ENCODE data around the gene SGCA.
A peak's percentile ranks its signal among the peaks of the same experiment; 100 is the strongest.

Gene SGCA

GRCh38 chr17:50166518-50167181, 845 bp downstream of the SGCA start:
- DNase-seq (ENCODE audit: low read depth, low spot score): no peak

GRCh38 chr17:50167371-50167770, 1.6 kb downstream of the SGCA start:
- no peak for DNase-seq (ENCODE audit: low read depth, low spot score)

- no peak for DNase-seq (ENCODE audit: low read depth, low spot score)
Measured at GRCh38 chr17:50168319-50168718, 2.5 kb downstream of the SGCA start.

- DNase-seq (ENCODE audit: low read depth, low spot score): no peak
Measured at GRCh38 chr17:50169121-50169764, 3.4 kb downstream of the SGCA start.

- no peak for DNase-seq (ENCODE audit: low read depth, low spot score)
Measured at GRCh38 chr17:50169881-50170459, 4.2 kb downstream of the SGCA start.

GRCh38 chr17:50170662-50171370, 5.0 kb downstream of the SGCA start:
- DNase-seq (ENCODE audit: low read depth, low spot score): no peak

- DNase-seq (ENCODE audit: low read depth, low spot score): no peak
Measured at GRCh38 chr17:50171371-50172071, 5.7 kb downstream of the SGCA start.

GRCh38 chr17:50172130-50172529, 6.3 kb downstream of the SGCA start:
- DNase-seq (ENCODE audit: low read depth, low spot score): no peak

- DNase-seq (ENCODE audit: low read depth, low spot score): no peak
Measured at GRCh38 chr17:50172936-50173334, 7.1 kb downstream of the SGCA start.

- no peak for DNase-seq (ENCODE audit: low read depth, low spot score)
Measured at GRCh38 chr17:50173335-50173941, 7.6 kb downstream of the SGCA start.

GRCh38 chr17:50174444-50174843, 8.6 kb downstream of the SGCA start:
- DNase-seq (ENCODE audit: low read depth, low spot score): no peak

GRCh38 chr17:50175035-50175807, 9.4 kb downstream of the SGCA start:
- no peak for DNase-seq (ENCODE audit: low read depth, low spot score)

GRCh38 chr17:50176559-50177357, 11.0 kb downstream of the SGCA start:
- no peak for DNase-seq (ENCODE audit: low read depth, low spot score)

- no peak for DNase-seq (ENCODE audit: low read depth, low spot score)
Measured at GRCh38 chr17:50177476-50177875, 11.7 kb downstream of the SGCA start.

- DNase-seq (ENCODE audit: low read depth, low spot score): peak; percentile 96
Measured at GRCh38 chr17:50177983-50178834, 12.4 kb downstream of the SGCA start.

GRCh38 chr17:50180111-50180510, 14.3 kb downstream of the SGCA start:
- DNase-seq (ENCODE audit: low read depth, low spot score): no peak

GRCh38 chr17:50180620-50181019, 14.8 kb downstream of the SGCA start:
- no peak for DNase-seq (ENCODE audit: low read depth, low spot score)

GRCh38 chr17:50181144-50181543, 15.3 kb downstream of the SGCA start:
- DNase-seq (ENCODE audit: low read depth, low spot score): no peak

Data from smooth muscle cell of the brain vasculature (primary cell).